ENCODE results near the gene GLRA2. TPM values are rescaled to one million over a fixed set of nuclear protein-coding genes. Genes with fewer than 3 reads are reported as not detected.

The GLRA2 gene
- total and polyA plus RNA-seq, 2 of the 13 experiments (the other 11 are each of a cell fraction or from before 2014, with no cell fraction given): not detected

- TF ChIP-seq ZFP1 (CRISPR knock-in tag; IDR thresholded peaks at IDR 0.05): no peak
- no peak for TF ChIP-seq ZNF253 (CRISPR knock-in tag; IDR thresholded peaks at IDR 0.05; ENCODE audit: borderline replicate concordance)
- TF ChIP-seq ZNF747 (CRISPR knock-in tag; IDR thresholded peaks at IDR 0.05; ENCODE audit: borderline replicate concordance): no peak
- no peak for TF ChIP-seq ZMAT3 (CRISPR knock-in tag; conservative IDR thresholded peaks at IDR 0.05)
These were observed 199.7 kb downstream of the GLRA2 start (continued) for GRCh38 chrX:14729058-14729457.

- H3K27ac ChIP-seq (ENCODE audit: extremely low read length, insufficient read depth, low read length): no peak overlapping the region
- ChIA-PET POLR2A (no interaction called here), CTCF (ENCODE audit: low intra/inter-chr PET ratio, low total read pairs) (no interaction called here)
- no peak overlapping the region for H2AFZ ChIP-seq (ENCODE audit: low read length)
- in situ Hi-C loops (cut with HindIII; ENCODE audit: extremely low pct_ligation_motif_present, low pct_unique_long_range_greater_than_20kb): no loop called here
- H3K4me3 ChIP-seq (replicated peaks in 1 of 3; ENCODE audit: insufficient read depth in 1 of 3, low read depth in 2 of 3, low read length in 3 of 3): no peak overlapping the region
- H3K9ac ChIP-seq (ENCODE audit: insufficient read depth, low read depth, low read length): no peak overlapping the region
- no peaks in the 10 kb centered on the region for H3K4me1 ChIP-seq (ENCODE audit: insufficient read depth, low read length)
- FAIRE-seq (no peak), ATAC-seq (no peak), DNase-seq (ENCODE audit: low spot score) (no peak)
- intact Hi-C loops (cut with micrococcal nuclease; ENCODE audit: unreplicated experiment): no loop called here
- WGBS (ENCODE audit: low lambda C conversion rate): 98% methylated on average over 4 of the region's 4 CpGs
- no peaks in the 10 kb centered on the region for H3K79me2 ChIP-seq (ENCODE audit: insufficient read depth, low read length)
- no peaks in the 10 kb centered on the region for H3K9me3 ChIP-seq (ENCODE audit: low read length)
- no peaks in the 10 kb centered on the region for H3K36me3 ChIP-seq (replicated peaks in 1 of 2; ENCODE audit: control insufficient read depth in 1 of 2, insufficient read depth in 2 of 2, low read length in 2 of 2)
- no peaks in the 10 kb centered on the region for H4K20me1 ChIP-seq (ENCODE audit: insufficient read depth, low read length)
- BruUV-seq (replicated peaks): no TSS peak
- no peak for TF ChIP-seq XRCC5 (optimal IDR thresholded peaks at IDR 0.05; ENCODE audit: low read length)
- no peak for TF ChIP-seq CERS6 (CRISPR knock-in tag; IDR thresholded peaks at IDR 0.05)
- TF ChIP-seq CHCHD3 (CRISPR knock-in tag; IDR thresholded peaks at IDR 0.05): no peak
- no peak for TF ChIP-seq KLF6 (CRISPR knock-in tag; IDR thresholded peaks at IDR 0.05)
- no peak for TF ChIP-seq MAFK (conservative IDR thresholded peaks at IDR 0.05 in 1 of 2, IDR thresholded peaks at IDR 0.05 in 1 of 2; ENCODE audit: low read length in 2 of 2)
- no peak overlapping the region for H3K4me2 ChIP-seq (ENCODE audit: low read depth, low read length)
- H3K27me3 ChIP-seq (ENCODE audit: control insufficient read depth in 1 of 2, insufficient read depth in 2 of 2, low read length in 2 of 2): no peaks in the 10 kb centered on the region
These were observed 209.3 kb downstream of the GLRA2 start for GRCh38 chrX:14738643-14739042.
